ENCODE results near the gene RARA.

DNA sequence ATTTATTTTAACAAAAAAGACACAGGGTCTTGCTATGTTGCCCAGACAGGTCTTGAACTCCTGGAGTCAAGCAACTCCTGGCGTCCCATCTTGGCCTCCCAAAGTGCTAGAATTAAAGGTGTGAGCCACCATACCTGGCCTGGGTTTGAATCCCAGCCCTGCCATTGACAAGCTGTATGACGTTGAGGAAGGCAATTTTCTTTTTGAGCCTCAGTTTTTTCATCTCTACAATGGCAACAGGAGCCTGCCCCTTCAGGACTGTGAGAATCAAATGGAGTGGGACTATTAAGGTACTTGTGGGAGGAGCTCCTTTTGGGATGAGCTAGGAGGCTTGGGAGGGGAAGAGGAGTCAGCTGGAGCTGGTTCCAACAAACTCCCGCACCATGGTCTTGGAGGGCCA, 6.2 kb downstream of the RARA start:
- no peak for TF ChIP-seq EZH2 (IDR thresholded peaks at IDR 0.05; ENCODE audit: insufficient read depth, low read length)
- TF ChIP-seq, protein P1, sequence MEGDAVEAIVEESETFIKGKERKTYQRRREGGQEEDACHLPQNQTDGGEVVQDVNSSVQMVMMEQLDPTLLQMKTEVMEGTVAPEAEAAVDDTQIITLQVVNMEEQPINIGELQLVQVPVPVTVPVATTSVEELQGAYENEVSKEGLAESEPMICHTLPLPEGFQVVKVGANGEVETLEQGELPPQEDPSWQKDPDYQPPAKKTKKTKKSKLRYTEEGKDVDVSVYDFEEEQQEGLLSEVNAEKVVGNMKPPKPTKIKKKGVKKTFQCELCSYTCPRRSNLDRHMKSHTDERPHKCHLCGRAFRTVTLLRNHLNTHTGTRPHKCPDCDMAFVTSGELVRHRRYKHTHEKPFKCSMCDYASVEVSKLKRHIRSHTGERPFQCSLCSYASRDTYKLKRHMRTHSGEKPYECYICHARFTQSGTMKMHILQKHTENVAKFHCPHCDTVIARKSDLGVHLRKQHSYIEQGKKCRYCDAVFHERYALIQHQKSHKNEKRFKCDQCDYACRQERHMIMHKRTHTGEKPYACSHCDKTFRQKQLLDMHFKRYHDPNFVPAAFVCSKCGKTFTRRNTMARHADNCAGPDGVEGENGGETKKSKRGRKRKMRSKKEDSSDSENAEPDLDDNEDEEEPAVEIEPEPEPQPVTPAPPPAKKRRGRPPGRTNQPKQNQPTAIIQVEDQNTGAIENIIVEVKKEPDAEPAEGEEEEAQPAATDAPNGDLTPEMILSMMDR (IDR thresholded peaks at IDR 0.05; ENCODE audit: insufficient read depth, low read depth, low read length): no peak
